Body of pancreas (tissue), 4 donors: ENCODE data around the gene PACS1.

ENCODE experiments used
- POLR2A ChIP-seq, 3 donors: fragments of 450-650 bp; IDR thresholded peaks; one replicate each; pipeline ENCODE4 v1.6.1; 2016; ENCODE audit warnings: antibody characterized with exemption in 3 of 3, mild to moderate bottlenecking in 2 of 3
- TF ChIP-seq, protein P1 (sequence below), 7 experiments: fragments of 450-650 bp in 4 of 7; fragments of 200-600 bp in 3 of 7; sonication (generic) in 3 of 7; IDR thresholded peaks; one replicate each; pipeline ENCODE4 v1.5.1; 2016 to 2019; ENCODE audit warnings: antibody characterized with exemption in 7 of 7

GRCh38 chr11:66168289-66168688 lies 98.2 kb downstream of the PACS1 start:
- TF ChIP-seq, protein P1, sequence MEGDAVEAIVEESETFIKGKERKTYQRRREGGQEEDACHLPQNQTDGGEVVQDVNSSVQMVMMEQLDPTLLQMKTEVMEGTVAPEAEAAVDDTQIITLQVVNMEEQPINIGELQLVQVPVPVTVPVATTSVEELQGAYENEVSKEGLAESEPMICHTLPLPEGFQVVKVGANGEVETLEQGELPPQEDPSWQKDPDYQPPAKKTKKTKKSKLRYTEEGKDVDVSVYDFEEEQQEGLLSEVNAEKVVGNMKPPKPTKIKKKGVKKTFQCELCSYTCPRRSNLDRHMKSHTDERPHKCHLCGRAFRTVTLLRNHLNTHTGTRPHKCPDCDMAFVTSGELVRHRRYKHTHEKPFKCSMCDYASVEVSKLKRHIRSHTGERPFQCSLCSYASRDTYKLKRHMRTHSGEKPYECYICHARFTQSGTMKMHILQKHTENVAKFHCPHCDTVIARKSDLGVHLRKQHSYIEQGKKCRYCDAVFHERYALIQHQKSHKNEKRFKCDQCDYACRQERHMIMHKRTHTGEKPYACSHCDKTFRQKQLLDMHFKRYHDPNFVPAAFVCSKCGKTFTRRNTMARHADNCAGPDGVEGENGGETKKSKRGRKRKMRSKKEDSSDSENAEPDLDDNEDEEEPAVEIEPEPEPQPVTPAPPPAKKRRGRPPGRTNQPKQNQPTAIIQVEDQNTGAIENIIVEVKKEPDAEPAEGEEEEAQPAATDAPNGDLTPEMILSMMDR (IDR thresholded peaks at IDR 0.05): no peak
- TF ChIP-seq POLR2A (IDR thresholded peaks at IDR 0.05): no peak
